Prostate gland (tissue), 2 donors: Measurements from ENCODE around the gene IMPA2.

Source experiments
- CTCF ChIP-seq, 4 experiments: fragments of 200-600 bp in 2 of 4; fragments of 450-650 bp in 2 of 4; sonication (generic) in 2 of 4; IDR thresholded peaks; 1 replicate in 3 of 4; 2 replicates in 1 of 4; pipeline ENCODE4 v1.5.1; 2016 to 2019; ENCODE audit warnings: antibody characterized with exemption in 4 of 4, mild to moderate bottlenecking in 2 of 4, moderate library complexity in 2 of 4
- POLR2A ChIP-seq: fragments of 450-650 bp; IDR thresholded peaks from one replicate; pipeline ENCODE4 v1.6.1; 2016; ENCODE audit warnings: antibody characterized with exemption, mild to moderate bottlenecking
- POLR2AphosphoS5 ChIP-seq: sonication (generic); formaldehyde crosslinking; IDR thresholded peaks from one replicate; pipeline ENCODE4 v1.6.1; 2017; ENCODE audit warnings: antibody characterized with exemption

GRCh38 chr18:11991021-11991795, 9.9 kb downstream of the IMPA2 start:
- TF ChIP-seq POLR2A = no peak
- TF ChIP-seq CTCF (IDR thresholded peaks at IDR 0.05) = no peak
- TF ChIP-seq POLR2AphosphoS5 = no peak
